Measurements from ENCODE around the gene NAA20. TPM values are rescaled to one million over a fixed set of nuclear protein-coding genes. Genes with fewer than 3 reads are reported as not detected.

NAA20 gene
- total RNA-seq, 3 donors from 2014 or later: 115 to 121 (median 118) TPM

- peak overlapping the region; percentile 35 for H3K4me3 Mint-ChIP-seq
- H3K4me1 Mint-ChIP-seq (ENCODE audit: low read depth): peaks cover 59% of the 10 kb centered on the region
- DNase-seq: no peak
Observed at GRCh38 chr20:20020908-20021307, 3.7 kb downstream of the NAA20 start.

GRCh38 chr20:20021835-20022234 lies 4.7 kb downstream of the NAA20 start:
- H3K4me3 Mint-ChIP-seq: no peak overlapping the region
- peaks cover 54% of the 10 kb centered on the region for H3K4me1 Mint-ChIP-seq (ENCODE audit: low read depth)
- H3K36me3 Mint-ChIP-seq (ENCODE audit: insufficient read depth): peaks cover 16% of the 10 kb centered on the region
- no peaks in the 10 kb centered on the region for H3K27me3 Mint-ChIP-seq (ENCODE audit: low read depth)
- no peak for DNase-seq
- no peaks in the 10 kb centered on the region for H3K9me3 Mint-ChIP-seq
- no peak for ATAC-seq

More at GRCh38 chr20:20020908-20021307, 3.7 kb downstream of the NAA20 start:
- no peak for ATAC-seq
- H3K36me3 Mint-ChIP-seq (ENCODE audit: insufficient read depth): peaks cover 16% of the 10 kb centered on the region
- no peaks in the 10 kb centered on the region for H3K9me3 Mint-ChIP-seq
- H3K27me3 Mint-ChIP-seq (ENCODE audit: low read depth): no peaks in the 10 kb centered on the region

- peak; percentile 62 to 66 for ATAC-seq
- no peak for DNase-seq
- H3K36me3 Mint-ChIP-seq (ENCODE audit: insufficient read depth): peaks cover 16% of the 10 kb centered on the region
- H3K4me1 Mint-ChIP-seq (ENCODE audit: low read depth): peaks cover 51% of the 10 kb centered on the region
- H3K9me3 Mint-ChIP-seq: no peaks in the 10 kb centered on the region
- H3K27me3 Mint-ChIP-seq (ENCODE audit: low read depth): no peaks in the 10 kb centered on the region
- no peak overlapping the region for H3K4me3 Mint-ChIP-seq
Observed at GRCh38 chr20:20022498-20022897, 5.3 kb downstream of the NAA20 start.

DNA sequence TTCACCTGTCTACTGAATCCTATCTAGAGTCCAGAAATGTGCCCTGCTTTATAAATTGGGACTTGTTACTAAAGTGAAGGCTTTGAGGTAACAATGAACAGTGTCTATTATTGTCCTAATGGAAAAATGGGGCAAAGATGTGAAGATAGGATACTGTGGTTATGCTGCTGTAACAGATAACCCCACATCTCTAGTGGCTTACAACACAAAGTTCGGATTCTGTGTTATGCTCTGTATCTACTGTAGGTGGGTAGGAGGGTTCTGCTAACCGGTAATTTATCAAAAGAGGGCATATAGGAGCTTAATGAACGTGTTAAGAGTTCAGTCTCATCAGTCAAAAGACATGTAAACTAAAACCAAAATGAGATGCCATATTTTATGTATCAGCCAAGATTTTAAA lies 6.2 kb downstream of the NAA20 start:
- H3K27me3 Mint-ChIP-seq (ENCODE audit: low read depth): no peaks in the 10 kb centered on the region
- no peaks in the 10 kb centered on the region for H3K9me3 Mint-ChIP-seq
- H3K4me3 Mint-ChIP-seq: no peak overlapping the region
- ATAC-seq: no peak
- peaks cover 16% of the 10 kb centered on the region for H3K36me3 Mint-ChIP-seq (ENCODE audit: insufficient read depth)
- DNase-seq: no peak
- H3K4me1 Mint-ChIP-seq (ENCODE audit: low read depth): peaks cover 43% of the 10 kb centered on the region

DNA sequence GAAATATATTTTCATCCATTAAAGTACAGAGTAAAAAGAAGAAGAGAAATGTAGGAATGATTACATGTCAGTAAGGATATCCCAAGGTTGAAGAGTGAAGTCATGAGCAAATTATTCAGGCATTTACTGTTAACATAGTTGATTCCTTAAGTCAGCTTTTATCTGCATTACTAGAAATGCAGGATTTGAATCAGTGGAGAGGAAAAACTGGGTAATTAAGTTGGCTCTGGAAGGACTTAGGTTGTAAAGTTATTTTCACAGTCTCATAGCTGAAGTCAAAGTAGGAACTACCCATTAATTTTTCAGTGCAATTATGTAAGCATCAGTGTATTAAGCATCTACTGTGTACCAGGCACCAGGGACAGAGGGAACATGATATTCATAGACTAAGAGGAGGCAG lies 7.8 kb downstream of the NAA20 start:
- no peak for DNase-seq
- H3K4me1 Mint-ChIP-seq (ENCODE audit: low read depth): peaks cover 28% of the 10 kb centered on the region
- no peaks in the 10 kb centered on the region for H3K9me3 Mint-ChIP-seq
- H3K4me3 Mint-ChIP-seq: no peak overlapping the region
- no peaks in the 10 kb centered on the region for H3K27me3 Mint-ChIP-seq (ENCODE audit: low read depth)
- ATAC-seq: no peak
- H3K36me3 Mint-ChIP-seq (ENCODE audit: insufficient read depth): peaks cover 12% of the 10 kb centered on the region

GRCh38 chr20:20027284-20027683 lies 10.1 kb downstream of the NAA20 start:
- Mint-ChIP-seq H3K4me3 (no peak overlapping the region), H3K36me3 (ENCODE audit: insufficient read depth) (peaks cover 15% of the 10 kb centered on the region), H3K9me3 (no peaks in the 10 kb centered on the region), H3K27me3 (ENCODE audit: low read depth) (no peaks in the 10 kb centered on the region), H3K4me1 (ENCODE audit: low read depth) (peaks cover 8% of the 10 kb centered on the region)
- DNase-seq (no peak), ATAC-seq (no peak)

- Mint-ChIP-seq H3K4me3 (no peak overlapping the region), H3K27me3 (ENCODE audit: low read depth) (no peaks in the 10 kb centered on the region), H3K36me3 (ENCODE audit: insufficient read depth) (peaks cover 18% of the 10 kb centered on the region), H3K9me3 (no peaks in the 10 kb centered on the region), H3K4me1 (ENCODE audit: low read depth) (no peaks in the 10 kb centered on the region)
- ATAC-seq (no peak), DNase-seq (no peak)
Observed at GRCh38 chr20:20031790-20032189, 14.6 kb downstream of the NAA20 start.

- ATAC-seq (no peak), DNase-seq (no peak)
- H3K36me3 Mint-ChIP-seq (ENCODE audit: insufficient read depth): peaks cover 37% of the 10 kb centered on the region
- no peaks in the 10 kb centered on the region for H3K9me3 Mint-ChIP-seq
- H3K27me3 Mint-ChIP-seq (ENCODE audit: low read depth): no peaks in the 10 kb centered on the region
- no peak overlapping the region for H3K4me3 Mint-ChIP-seq
- H3K4me1 Mint-ChIP-seq (ENCODE audit: low read depth): no peaks in the 10 kb centered on the region
Observed at GRCh38 chr20:20034486-20034885, 17.3 kb downstream of the NAA20 start.

DNA sequence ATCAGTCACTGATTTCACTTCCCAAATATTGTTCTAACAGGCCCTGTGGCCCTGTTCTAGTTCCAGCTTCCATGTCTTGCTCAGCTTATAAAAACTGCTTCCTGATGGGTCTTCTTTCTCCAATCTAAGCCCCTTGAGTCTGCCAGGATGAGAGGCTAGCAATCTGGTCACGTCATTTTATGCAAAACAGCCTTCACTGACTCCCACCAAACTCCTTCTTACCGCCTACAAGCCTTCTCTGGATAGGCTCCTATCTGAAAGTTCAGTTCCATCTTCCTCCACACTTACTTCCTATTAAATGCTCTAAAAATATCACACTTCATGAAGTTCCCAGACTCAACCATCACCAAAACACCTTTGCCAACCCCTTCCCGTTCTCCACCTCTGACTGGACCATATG lies 19.6 kb downstream of the NAA20 start:
- no peak overlapping the region for H3K4me3 Mint-ChIP-seq
- ATAC-seq (no peak), DNase-seq (no peak)
- no peaks in the 10 kb centered on the region for H3K4me1 Mint-ChIP-seq (ENCODE audit: low read depth)
- no peaks in the 10 kb centered on the region for H3K27me3 Mint-ChIP-seq (ENCODE audit: low read depth)
- H3K9me3 Mint-ChIP-seq: no peaks in the 10 kb centered on the region
- peaks cover 41% of the 10 kb centered on the region for H3K36me3 Mint-ChIP-seq (ENCODE audit: insufficient read depth)

DNA sequence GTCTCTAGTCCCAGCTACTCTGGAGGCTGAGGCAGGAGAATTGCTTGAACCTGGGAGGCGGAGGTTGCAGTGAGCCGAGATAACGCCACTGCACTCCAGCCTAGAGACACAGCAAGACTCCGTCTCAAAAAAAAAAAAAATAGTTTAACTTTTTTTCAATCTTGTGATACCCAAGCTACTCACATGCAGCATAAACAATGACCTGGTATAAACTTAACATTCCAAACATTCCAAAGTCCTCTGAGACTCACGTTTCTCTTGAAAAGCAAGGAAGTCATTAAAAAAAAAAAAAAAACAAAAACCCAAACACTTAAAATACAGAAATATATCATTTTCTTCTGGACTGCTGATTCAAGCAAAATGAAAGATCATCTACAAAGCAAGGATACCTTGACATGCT lies 20.8 kb downstream of the NAA20 start:
- DNase-seq (no peak), ATAC-seq (no peak)
- Mint-ChIP-seq H3K4me3 (no peak overlapping the region), H3K4me1 (ENCODE audit: low read depth) (no peaks in the 10 kb centered on the region), H3K9me3 (no peaks in the 10 kb centered on the region), H3K36me3 (ENCODE audit: insufficient read depth) (peaks cover 47% of the 10 kb centered on the region), H3K27me3 (ENCODE audit: low read depth) (no peaks in the 10 kb centered on the region)

DNA sequence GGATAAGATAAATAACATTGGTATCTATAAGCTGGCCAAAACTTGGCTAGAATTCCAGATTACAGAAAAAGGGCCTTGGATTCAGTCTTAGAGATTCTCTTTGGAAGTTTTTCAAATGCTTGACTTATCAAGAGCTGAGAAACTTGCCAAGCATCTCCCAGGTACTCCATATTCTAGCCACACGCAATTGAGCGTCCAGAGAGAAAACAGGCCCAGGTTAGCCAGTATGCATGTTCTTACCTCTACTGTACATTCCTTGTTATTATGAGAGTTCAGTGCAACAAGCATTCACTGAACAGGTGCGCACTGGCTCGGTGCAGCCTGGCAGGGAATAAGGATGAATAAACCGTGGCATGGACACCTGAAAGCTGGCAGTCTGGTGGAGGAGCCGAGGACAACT lies 21.4 kb downstream of the NAA20 start:
- no peak overlapping the region for H3K4me3 Mint-ChIP-seq
- no peaks in the 10 kb centered on the region for H3K27me3 Mint-ChIP-seq (ENCODE audit: low read depth)
- peaks cover 53% of the 10 kb centered on the region for H3K36me3 Mint-ChIP-seq (ENCODE audit: insufficient read depth)
- H3K4me1 Mint-ChIP-seq (ENCODE audit: low read depth): no peaks in the 10 kb centered on the region
- ATAC-seq: no peak
- no peaks in the 10 kb centered on the region for H3K9me3 Mint-ChIP-seq
- no peak for DNase-seq

GRCh38 chr20:20039752-20040387 lies 22.7 kb downstream of the NAA20 start:
- ATAC-seq (no peak), DNase-seq (no peak)
- Mint-ChIP-seq H3K36me3 (ENCODE audit: insufficient read depth) (peaks cover 58% of the 10 kb centered on the region), H3K27me3 (ENCODE audit: low read depth) (no peaks in the 10 kb centered on the region), H3K4me1 (ENCODE audit: low read depth) (no peaks in the 10 kb centered on the region), H3K9me3 (no peaks in the 10 kb centered on the region), H3K4me3 (no peak overlapping the region)

- peak overlapping the region; percentile 98 for H3K4me3 Mint-ChIP-seq
Observed at GRCh38 chr20:20051767-20052073, 34.6 kb downstream of the NAA20 start.

DNA sequence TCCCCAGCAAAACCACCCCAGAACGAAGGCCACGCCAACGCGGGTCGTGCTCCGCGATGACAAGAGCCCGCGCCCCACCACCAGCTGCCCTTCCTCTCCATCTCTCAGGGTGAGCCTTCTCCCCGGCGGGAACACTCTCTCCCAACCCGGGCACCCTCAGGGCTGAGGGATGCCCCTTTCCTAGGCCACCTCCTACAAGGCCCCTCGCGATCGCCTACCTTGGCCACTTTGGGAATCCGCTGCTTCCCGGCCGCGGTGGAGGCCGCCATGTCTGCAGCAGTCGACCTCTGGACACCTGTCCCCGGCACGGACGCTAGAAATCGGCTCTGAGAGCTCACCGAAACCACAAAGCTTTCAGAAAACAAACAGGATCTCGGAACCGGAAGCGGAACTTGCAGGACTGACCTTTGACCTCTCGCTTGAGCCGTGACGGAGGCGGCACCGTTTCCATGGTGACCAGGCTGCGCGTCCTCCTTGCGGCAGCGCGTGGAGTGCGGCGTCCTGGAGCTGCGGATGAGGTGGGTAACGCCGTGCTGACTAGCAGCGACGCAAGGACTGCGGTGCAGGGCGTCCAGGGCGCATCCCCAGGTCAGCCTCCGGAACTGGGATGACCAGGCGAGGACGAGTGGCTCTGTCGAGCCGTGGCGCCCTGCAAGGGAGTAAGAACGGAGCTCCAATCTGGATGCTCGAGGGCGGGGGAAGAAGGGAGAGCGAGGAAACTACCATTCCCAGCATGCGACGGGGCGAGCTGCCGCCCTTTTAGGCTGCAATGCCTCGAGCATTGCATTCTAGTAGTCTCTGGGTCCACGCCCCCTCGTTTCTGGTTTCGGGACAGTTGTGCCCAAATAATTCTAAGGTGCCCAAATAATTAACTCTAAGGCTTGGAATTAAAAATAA lies 35.2 kb downstream of the NAA20 start, which contains the start of the genes CFAP61 and CRNKL1:
Gene CFAP61 (plus strand): TSS at position 459 of the 897 bp plus-strand sequence. CDS start 4,122 bp downstream, outside the sequence.
Gene CRNKL1 (minus strand): TSS at position 393 of the 897 bp plus-strand sequence. CDS start 124 bp downstream, at position 269.
- Mint-ChIP-seq H3K4me3 (peak within 1 kb of the TSS; percentile 98), H3K27me3 (ENCODE audit: low read depth) (peaks cover 8% of the 10 kb centered on the region), H3K9me3 (no peaks in the 10 kb centered on the region), H3K36me3 (ENCODE audit: insufficient read depth) (peaks cover 22% of the 10 kb centered on the region), H3K4me1 (ENCODE audit: low read depth) (peaks cover 20% of the 10 kb centered on the region)
- DNase-seq: peak; percentile 96
- ATAC-seq: peak; percentile 94 to 97

More at GRCh38 chr20:20051767-20052073, 34.6 kb downstream of the NAA20 start:
- no peak for DNase-seq
- peak; percentile 22 to 28 for ATAC-seq
- H3K27me3 Mint-ChIP-seq (ENCODE audit: low read depth): peaks cover 8% of the 10 kb centered on the region
- H3K9me3 Mint-ChIP-seq: no peaks in the 10 kb centered on the region
- peaks cover 20% of the 10 kb centered on the region for H3K4me1 Mint-ChIP-seq (ENCODE audit: low read depth)
- H3K36me3 Mint-ChIP-seq (ENCODE audit: insufficient read depth): peaks cover 23% of the 10 kb centered on the region

Data from activated T-cell treated with anti-CD3 and anti-CD28 coated beads, Interleukin-2, amount 50 U/mL, for 4 hours (primary cell).